Loucy (cell line): ENCODE data around the gene TMEM247.

Experiments
- H2AFZ ChIP-seq: fragments of 200-600 bp; sonication (generic); 2 replicates; pipeline ENCODE4 v1.6.0; 2016; ENCODE audit warnings: antibody characterized with exemption, mild to moderate bottlenecking, low read length, moderate library complexity
- H3F3A ChIP-seq: fragments of 200-600 bp; 2 replicates; pipeline ENCODE4 v1.6.0; 2016; ENCODE audit warnings: antibody characterized with exemption, low read depth, mild to moderate bottlenecking
- H3K27me3 ChIP-seq: fragments of 200-600 bp; sonication (generic); 2 replicates; pipeline ENCODE4 v1.6.1; 2014; ENCODE audit warnings: low read length, mild to moderate bottlenecking; ENCODE audit not compliant: insufficient read depth, poor library complexity, severe bottlenecking
- H3K36me3 ChIP-seq: fragments of 200-600 bp; sonication (generic); 2 replicates; pipeline ENCODE4 v1.6.1; 2016; ENCODE audit warnings: low read length; ENCODE audit not compliant: insufficient read depth
- H3K4me1 ChIP-seq: fragments of 200-600 bp; sonication (generic); 2 replicates; pipeline ENCODE4 v1.5.1; 2014; ENCODE audit warnings: low read length, mild to moderate bottlenecking; ENCODE audit not compliant: insufficient read depth, poor library complexity, severe bottlenecking
- H3K4me2 ChIP-seq: fragments of 200-600 bp; sonication (generic); 2 replicates; pipeline ENCODE4 v1.6.0; 2014; ENCODE audit warnings: antibody characterized with exemption, low read length, low read depth, mild to moderate bottlenecking; ENCODE audit not compliant: poor library complexity, severe bottlenecking
- H3K4me3 ChIP-seq: fragments of 200-600 bp; sonication (generic); 2 replicates; pipeline ENCODE4 v1.5.1; 2014; ENCODE audit warnings: low read length, mild to moderate bottlenecking, mixed read lengths; ENCODE audit not compliant: poor library complexity, severe bottlenecking
- H3K79me2 ChIP-seq: fragments of 200-600 bp; sonication (generic); 2 replicates; pipeline ENCODE4 v1.6.1; 2014; ENCODE audit warnings: low read length; ENCODE audit not compliant: insufficient read depth
- H3K9ac ChIP-seq: fragments of 200-600 bp; sonication (generic); 2 replicates; pipeline ENCODE4 v1.6.0; 2014; ENCODE audit warnings: mild to moderate bottlenecking, low read depth, low read length, moderate library complexity; ENCODE audit not compliant: poor library complexity, severe bottlenecking
- H3K9me2 ChIP-seq: fragments of 200-600 bp; sonication (generic); replicated peaks from 2 replicates; pipeline ENCODE4 v1.6.1; 2016; ENCODE audit warnings: low read depth, low read length, mixed read lengths
- H3K9me3 ChIP-seq: fragments of 200-600 bp; sonication (generic); 2 replicates; pipeline ENCODE4 v1.6.1; 2014; ENCODE audit warnings: mild to moderate bottlenecking, antibody characterized with exemption, low read length, low read depth; ENCODE audit not compliant: insufficient read depth
- H4K20me1 ChIP-seq: fragments of 200-600 bp; sonication (generic); 2 replicates; pipeline ENCODE4 v1.6.0; 2014; ENCODE audit warnings: antibody characterized with exemption, low read length, mild to moderate bottlenecking; ENCODE audit not compliant: insufficient read depth, poor library complexity, severe bottlenecking
- CTCF ChIP-seq: fragments of 200-600 bp; sonication (generic); conservative IDR thresholded peaks from 2 replicates; pipeline ENCODE4 v1.5.1; 2014; ENCODE audit warnings: mild to moderate bottlenecking, antibody characterized with exemption, low read length
- EZH2phosphoT487 ChIP-seq: fragments of 200-600 bp; IDR thresholded peaks from 2 replicates; pipeline ENCODE4 v1.6.1; 2018; ENCODE audit warnings: antibody characterized with exemption, mild to moderate bottlenecking, moderate library complexity, borderline replicate concordance

The TMEM247 gene

GRCh38 chr2:46504221-46504620, 24.9 kb downstream of the TMEM247 start:
- Histone ChIP-seq H3K9ac (no peak overlapping the region), H3K9me3 (no peaks in the 10 kb centered on the region), H3K36me3 (no peaks in the 10 kb centered on the region), H3K4me1 (peaks cover 2% of the 10 kb centered on the region), H3K9me2 (no peaks in the 10 kb centered on the region), H4K20me1 (no peaks in the 10 kb centered on the region), H3K4me3 (no peak overlapping the region), H3K4me2 (no peak overlapping the region), H3F3A (no peaks in the 10 kb centered on the region), H3K27me3 (no peaks in the 10 kb centered on the region), H3K79me2 (no peaks in the 10 kb centered on the region), H2AFZ (no peak overlapping the region)
- TF ChIP-seq CTCF (no peak), EZH2phosphoT487 (no peak)

DNA sequence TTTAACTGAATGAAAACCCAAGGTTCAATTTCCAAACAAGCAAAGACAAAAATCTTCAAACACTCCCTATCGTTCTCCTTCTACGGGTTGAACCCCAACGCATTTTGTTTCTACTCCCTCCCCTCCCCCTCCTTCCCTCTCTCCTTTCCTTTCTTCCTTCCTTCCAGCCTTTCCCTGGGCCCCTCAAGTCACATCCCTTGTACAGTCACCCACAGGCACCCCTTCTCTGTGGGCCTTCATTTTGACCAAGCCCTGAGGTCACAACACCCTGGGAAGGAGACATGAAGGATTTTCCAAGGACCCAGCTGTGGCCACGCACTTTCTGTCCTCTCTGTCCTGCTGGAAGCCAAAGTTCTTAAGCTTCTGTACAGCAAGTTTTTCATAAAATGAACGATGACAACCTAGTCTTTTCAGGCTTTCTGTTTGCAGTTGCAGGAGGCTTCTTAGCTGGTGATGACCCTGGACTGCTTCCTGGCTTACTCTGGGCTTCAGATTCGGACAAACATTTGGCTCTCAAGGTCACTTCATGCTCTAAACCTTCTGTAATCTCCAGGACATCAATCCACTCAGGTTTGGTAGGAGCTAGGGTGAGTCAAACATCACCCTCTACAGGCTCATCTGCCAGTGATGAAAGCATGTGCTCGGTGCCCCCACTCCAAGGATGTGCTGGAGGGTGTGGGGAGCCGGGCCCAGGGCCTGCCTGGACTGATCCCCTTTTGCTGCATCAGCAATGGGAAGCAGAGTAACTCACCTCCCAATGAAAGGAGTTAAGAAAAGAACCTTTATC, 25.5 kb downstream of the TMEM247 start:
- peaks cover 2% of the 10 kb centered on the region for H3K4me1 ChIP-seq
- no peak overlapping the region for H3K4me3 ChIP-seq
- TF ChIP-seq EZH2phosphoT487: no peak
- no peak for TF ChIP-seq CTCF
- no peaks in the 10 kb centered on the region for H3F3A ChIP-seq
- no peaks in the 10 kb centered on the region for H3K27me3 ChIP-seq
- no peaks in the 10 kb centered on the region for H3K79me2 ChIP-seq
- H3K9me2 ChIP-seq: no peaks in the 10 kb centered on the region
- H3K9ac ChIP-seq: no peak overlapping the region
- H3K36me3 ChIP-seq: no peaks in the 10 kb centered on the region
- H2AFZ ChIP-seq: no peak overlapping the region
- H4K20me1 ChIP-seq: no peaks in the 10 kb centered on the region
- no peak overlapping the region for H3K4me2 ChIP-seq
- no peaks in the 10 kb centered on the region for H3K9me3 ChIP-seq

- Histone ChIP-seq H3K9me3 (no peaks in the 10 kb centered on the region), H3K4me2 (no peak overlapping the region), H4K20me1 (no peaks in the 10 kb centered on the region), H3K27me3 (no peaks in the 10 kb centered on the region), H3F3A (no peaks in the 10 kb centered on the region), H3K79me2 (no peaks in the 10 kb centered on the region), H2AFZ (no peak overlapping the region), H3K9me2 (no peaks in the 10 kb centered on the region), H3K9ac (no peak overlapping the region), H3K4me1 (peaks cover 1% of the 10 kb centered on the region), H3K36me3 (no peaks in the 10 kb centered on the region), H3K4me3 (no peak overlapping the region)
- TF ChIP-seq CTCF (no peak), EZH2phosphoT487 (no peak)
These were observed 26.1 kb downstream of the TMEM247 start for GRCh38 chr2:46505472-46505783.
